Measurements from ENCODE around the gene PCDHA4.
"Not testable (repeated sequence)": the region's sequence is repeated elsewhere in the genome, so short reads cannot be mapped to it uniquely, and the experiment has no call there.

PCDHA4 gene

GRCh38 chr5:140840978-140841962 lies 34.4 kb downstream of the PCDHA4 start, which contains the start of gene PCDHA8:
Gene PCDHA8 (plus strand): TSS chr5:140841187. CDS start chr5:140841322, 135 bp downstream.
- Histone ChIP-seq H3F3A (ENCODE audit: low read depth) (no peaks in the 10 kb centered on the region), H2AFZ (ENCODE audit: low read length) (no peak within 1 kb of the TSS), H3K4me3 (ENCODE audit: low read length, poor library complexity, severe bottlenecking) (no peak within 1 kb of the TSS), H3K27me3 (ENCODE audit: insufficient read depth, low read length, poor library complexity, severe bottlenecking) (no peaks in the 10 kb centered on the region), H3K9me3 (ENCODE audit: insufficient read depth, low read depth, low read length) (no peaks in the 10 kb centered on the region), H3K4me2 (ENCODE audit: low read depth, low read length, poor library complexity, severe bottlenecking) (no peak within 1 kb of the TSS), H3K4me1 (ENCODE audit: insufficient read depth, low read length, poor library complexity, severe bottlenecking) (no peaks in the 10 kb centered on the region), H3K9ac (ENCODE audit: low read depth, low read length, poor library complexity, severe bottlenecking) (no peak within 1 kb of the TSS), H4K20me1 (ENCODE audit: insufficient read depth, low read length, poor library complexity, severe bottlenecking) (no peaks in the 10 kb centered on the region), H3K79me2 (ENCODE audit: insufficient read depth, low read length) (no peaks in the 10 kb centered on the region), H3K9me2 (replicated peaks; ENCODE audit: low read depth, low read length) (no peaks in the 10 kb centered on the region), H3K36me3 (ENCODE audit: insufficient read depth, low read length) (no peaks in the 10 kb centered on the region)
- TF ChIP-seq EZH2phosphoT487 (IDR thresholded peaks at IDR 0.05; ENCODE audit: borderline replicate concordance) = no peak
- peak; percentile 60 for TF ChIP-seq CTCF (conservative IDR thresholded peaks at IDR 0.05; ENCODE audit: low read length)

- Histone ChIP-seq H4K20me1 (ENCODE audit: insufficient read depth, low read length, poor library complexity, severe bottlenecking) (no peaks in the 10 kb centered on the region), H3K9me3 (ENCODE audit: insufficient read depth, low read depth, low read length) (no peaks in the 10 kb centered on the region), H3K79me2 (ENCODE audit: insufficient read depth, low read length) (no peaks in the 10 kb centered on the region), H2AFZ (ENCODE audit: low read length) (no peak overlapping the region), H3K27me3 (ENCODE audit: insufficient read depth, low read length, poor library complexity, severe bottlenecking) (no peaks in the 10 kb centered on the region), H3K9ac (ENCODE audit: low read depth, low read length, poor library complexity, severe bottlenecking) (no peak overlapping the region), H3K4me3 (ENCODE audit: low read length, poor library complexity, severe bottlenecking) (no peak overlapping the region), H3K9me2 (replicated peaks; ENCODE audit: low read depth, low read length) (no peaks in the 10 kb centered on the region), H3K4me1 (ENCODE audit: insufficient read depth, low read length, poor library complexity, severe bottlenecking) (no peaks in the 10 kb centered on the region), H3F3A (ENCODE audit: low read depth) (no peaks in the 10 kb centered on the region), H3K36me3 (ENCODE audit: insufficient read depth, low read length) (no peaks in the 10 kb centered on the region), H3K4me2 (ENCODE audit: low read depth, low read length, poor library complexity, severe bottlenecking) (no peak overlapping the region)
- TF ChIP-seq EZH2phosphoT487 (IDR thresholded peaks at IDR 0.05; ENCODE audit: borderline replicate concordance) (no peak), CTCF (conservative IDR thresholded peaks at IDR 0.05; ENCODE audit: low read length) (no peak)
Observed at GRCh38 chr5:140842798-140843733, 36.2 kb downstream of the PCDHA4 start.

- not testable (repeated sequence) for H4K20me1 ChIP-seq (ENCODE audit: insufficient read depth, low read length, poor library complexity, severe bottlenecking); H3K4me3 ChIP-seq (ENCODE audit: low read length, poor library complexity, severe bottlenecking); H3K79me2 ChIP-seq (ENCODE audit: insufficient read depth, low read length); H3K27me3 ChIP-seq (ENCODE audit: insufficient read depth, low read length, poor library complexity, severe bottlenecking); H3K36me3 ChIP-seq (ENCODE audit: insufficient read depth, low read length); H3K9me2 ChIP-seq (replicated peaks; ENCODE audit: low read depth, low read length); H3F3A ChIP-seq (ENCODE audit: low read depth); H3K4me2 ChIP-seq (ENCODE audit: low read depth, low read length, poor library complexity, severe bottlenecking); H3K9ac ChIP-seq (ENCODE audit: low read depth, low read length, poor library complexity, severe bottlenecking); H3K9me3 ChIP-seq (ENCODE audit: insufficient read depth, low read depth, low read length); H3K4me1 ChIP-seq (ENCODE audit: insufficient read depth, low read length, poor library complexity, severe bottlenecking); H2AFZ ChIP-seq (ENCODE audit: low read length)
Observed at GRCh38 chr5:140848139-140849102, 41.6 kb downstream of the PCDHA4 start, which contains the start of gene PCDHA9. Gene PCDHA9 (plus strand): TSS chr5:140848382. CDS start chr5:140848496, 114 bp downstream.

- not testable (repeated sequence) for H4K20me1 ChIP-seq (ENCODE audit: insufficient read depth, low read length, poor library complexity, severe bottlenecking); H3K4me1 ChIP-seq (ENCODE audit: insufficient read depth, low read length, poor library complexity, severe bottlenecking); H3K9ac ChIP-seq (ENCODE audit: low read depth, low read length, poor library complexity, severe bottlenecking); H3F3A ChIP-seq (ENCODE audit: low read depth); H3K4me3 ChIP-seq (ENCODE audit: low read length, poor library complexity, severe bottlenecking); H3K36me3 ChIP-seq (ENCODE audit: insufficient read depth, low read length); H3K27me3 ChIP-seq (ENCODE audit: insufficient read depth, low read length, poor library complexity, severe bottlenecking); H3K9me2 ChIP-seq (replicated peaks; ENCODE audit: low read depth, low read length); H3K9me3 ChIP-seq (ENCODE audit: insufficient read depth, low read depth, low read length); H3K79me2 ChIP-seq (ENCODE audit: insufficient read depth, low read length); H3K4me2 ChIP-seq (ENCODE audit: low read depth, low read length, poor library complexity, severe bottlenecking); H2AFZ ChIP-seq (ENCODE audit: low read length)
Observed at GRCh38 chr5:140849831-140850634, 43.2 kb downstream of the PCDHA4 start.

Measured in Loucy (cell line).